ENCODE measurements around the gene ZBTB42.

The ZBTB42 gene

DNA sequence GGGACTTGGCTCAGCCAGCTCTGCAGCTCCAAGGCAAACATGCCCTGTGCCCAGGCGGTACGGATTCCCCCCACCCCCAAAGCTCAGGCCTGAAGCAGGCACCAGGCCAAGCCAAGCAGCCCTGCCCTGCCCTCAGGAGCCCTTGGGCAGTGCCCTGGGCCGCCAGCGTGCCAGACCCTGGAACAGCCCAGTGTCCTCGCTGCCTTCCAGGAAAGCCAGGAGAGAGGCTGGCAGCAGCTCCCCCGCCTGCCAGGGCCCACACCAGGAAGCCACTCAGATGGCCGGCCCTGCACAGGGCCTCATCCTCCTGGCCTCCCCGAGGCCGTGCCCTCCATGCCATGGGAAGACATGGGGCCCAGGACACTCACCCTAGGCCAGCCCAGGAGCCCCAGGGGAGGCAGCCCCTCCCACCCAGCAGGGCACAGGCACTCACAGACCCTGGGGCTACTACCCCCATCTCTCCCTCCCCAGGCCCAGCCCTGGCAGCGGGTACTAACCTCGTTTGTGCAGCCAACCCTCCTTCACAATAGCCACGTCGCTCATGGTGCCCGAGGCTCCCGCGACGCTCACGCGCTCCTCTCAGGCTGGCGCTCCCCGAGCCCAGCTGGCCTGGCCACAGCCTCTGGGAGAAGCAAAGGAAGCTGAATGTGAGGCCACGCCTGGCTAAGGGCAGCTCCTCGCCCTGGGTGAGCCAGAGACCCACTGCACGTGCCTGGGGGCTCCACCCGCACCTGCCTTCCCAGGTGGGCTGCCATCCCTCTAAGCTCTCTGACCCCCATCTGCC is 8.6 kb upstream of the ZBTB42 start:
- Histone ChIP-seq H3K9me3 (ENCODE audit: control insufficient read depth, insufficient read depth, low read depth, low read length) (no peaks in the 10 kb centered on the region), H3K4me3 (ENCODE audit: low read depth, low read length) (no peak overlapping the region), H3K27ac (ENCODE audit: extremely low read depth, low read depth, low read length) (no peak overlapping the region), H3K4me1 (ENCODE audit: control insufficient read depth, insufficient read depth, low read length) (peaks cover 10% of the 10 kb centered on the region), H3K36me3 (ENCODE audit: control insufficient read depth in 2 of 2, insufficient read depth in 1 of 2, low read length in 2 of 2) (peaks cover 0 to 62% of the 10 kb centered on the region in 2 experiments; a peak in 1 of 3 replicates)
- ChIA-PET CTCF (interaction anchor here (1.8 kb wide), 1 partner anchor 23 kb away, joined by 6 read pairs; no protein-coding TSS in a partner anchor), POLR2A (interaction anchor here (0.6 to 2.0 kb wide), 4 partner anchors 9 to 1128 kb away, joined by 3 to 14 read pairs (median 4); partner anchors contain the start of gene ZBTB42)
- TF ChIP-seq ZIC2 (tag by site-specific recombination; IDR thresholded peaks at IDR 0.05), result peak; percentile 46
- no peak for TF ChIP-seq ZNF596 (tag by site-specific recombination; IDR thresholded peaks at IDR 0.05)
- TF ChIP-seq ZNF23 (tag by site-specific recombination; IDR thresholded peaks at IDR 0.05; ENCODE audit: borderline replicate concordance), result no peak
- no peak for TF ChIP-seq ZNF830 (tag by site-specific recombination; IDR thresholded peaks at IDR 0.05; ENCODE audit: low read depth)
- TF ChIP-seq, protein P1, sequence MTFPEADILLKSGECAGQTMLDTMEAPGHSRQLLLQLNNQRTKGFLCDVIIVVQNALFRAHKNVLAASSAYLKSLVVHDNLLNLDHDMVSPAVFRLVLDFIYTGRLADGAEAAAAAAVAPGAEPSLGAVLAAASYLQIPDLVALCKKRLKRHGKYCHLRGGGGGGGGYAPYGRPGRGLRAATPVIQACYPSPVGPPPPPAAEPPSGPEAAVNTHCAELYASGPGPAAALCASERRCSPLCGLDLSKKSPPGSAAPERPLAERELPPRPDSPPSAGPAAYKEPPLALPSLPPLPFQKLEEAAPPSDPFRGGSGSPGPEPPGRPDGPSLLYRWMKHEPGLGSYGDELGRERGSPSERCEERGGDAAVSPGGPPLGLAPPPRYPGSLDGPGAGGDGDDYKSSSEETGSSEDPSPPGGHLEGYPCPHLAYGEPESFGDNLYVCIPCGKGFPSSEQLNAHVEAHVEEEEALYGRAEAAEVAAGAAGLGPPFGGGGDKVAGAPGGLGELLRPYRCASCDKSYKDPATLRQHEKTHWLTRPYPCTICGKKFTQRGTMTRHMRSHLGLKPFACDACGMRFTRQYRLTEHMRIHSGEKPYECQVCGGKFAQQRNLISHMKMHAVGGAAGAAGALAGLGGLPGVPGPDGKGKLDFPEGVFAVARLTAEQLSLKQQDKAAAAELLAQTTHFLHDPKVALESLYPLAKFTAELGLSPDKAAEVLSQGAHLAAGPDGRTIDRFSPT (tag by site-specific recombination; IDR thresholded peaks at IDR 0.05), result peak; percentile 79; the same call in 1 of the 2 replicates
- no peak for TF ChIP-seq ZNF621 (tag by site-specific recombination; IDR thresholded peaks at IDR 0.05)
- TF ChIP-seq, protein P2, sequence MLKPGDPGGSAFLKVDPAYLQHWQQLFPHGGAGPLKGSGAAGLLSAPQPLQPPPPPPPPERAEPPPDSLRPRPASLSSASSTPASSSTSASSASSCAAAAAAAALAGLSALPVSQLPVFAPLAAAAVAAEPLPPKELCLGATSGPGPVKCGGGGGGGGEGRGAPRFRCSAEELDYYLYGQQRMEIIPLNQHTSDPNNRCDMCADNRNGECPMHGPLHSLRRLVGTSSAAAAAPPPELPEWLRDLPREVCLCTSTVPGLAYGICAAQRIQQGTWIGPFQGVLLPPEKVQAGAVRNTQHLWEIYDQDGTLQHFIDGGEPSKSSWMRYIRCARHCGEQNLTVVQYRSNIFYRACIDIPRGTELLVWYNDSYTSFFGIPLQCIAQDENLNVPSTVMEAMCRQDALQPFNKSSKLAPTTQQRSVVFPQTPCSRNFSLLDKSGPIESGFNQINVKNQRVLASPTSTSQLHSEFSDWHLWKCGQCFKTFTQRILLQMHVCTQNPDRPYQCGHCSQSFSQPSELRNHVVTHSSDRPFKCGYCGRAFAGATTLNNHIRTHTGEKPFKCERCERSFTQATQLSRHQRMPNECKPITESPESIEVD (tag by site-specific recombination; IDR thresholded peaks at IDR 0.05), result no peak

DNA sequence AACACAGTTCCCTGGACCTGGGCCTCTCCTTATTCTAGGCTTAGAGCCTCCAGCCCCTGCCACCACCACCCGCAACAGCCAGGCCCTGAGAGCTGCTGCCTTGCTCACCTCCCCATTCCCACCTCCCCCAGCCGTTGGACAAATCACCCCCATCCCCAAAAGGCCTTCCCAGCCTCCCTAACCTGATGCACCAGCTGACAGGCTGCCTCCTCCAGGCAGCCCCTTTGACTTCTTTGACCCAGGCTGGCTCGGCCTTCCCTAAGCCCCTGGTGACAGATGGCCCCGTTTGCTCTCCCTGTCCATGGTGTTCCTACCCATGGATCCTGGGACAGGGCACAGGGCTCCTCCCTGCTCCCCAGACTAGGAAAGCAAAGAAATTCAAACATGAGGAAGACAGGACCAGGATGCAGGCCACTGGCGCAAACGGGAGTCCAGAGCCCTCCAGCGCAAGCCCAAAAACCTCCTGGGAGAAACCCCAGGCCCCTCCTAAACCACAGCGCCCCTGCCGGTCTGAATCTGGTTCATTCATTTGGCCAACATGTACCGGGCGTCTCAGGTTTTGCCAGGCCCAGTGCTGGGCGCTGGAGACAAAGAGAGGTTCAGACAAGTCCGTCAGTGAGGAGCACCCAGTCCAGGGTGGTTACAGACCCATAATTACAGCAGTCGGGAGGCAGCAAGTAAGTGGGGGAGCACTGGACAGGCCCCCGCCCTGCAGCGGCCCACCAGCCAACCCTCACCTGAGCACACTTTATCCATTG is 7.8 kb upstream of the ZBTB42 start:
- Histone ChIP-seq H3K9me3 (ENCODE audit: control insufficient read depth, insufficient read depth, low read depth, low read length) (no peaks in the 10 kb centered on the region), H3K36me3 (ENCODE audit: control insufficient read depth in 2 of 2, insufficient read depth in 1 of 2, low read length in 2 of 2) (peaks cover 0 to 53% of the 10 kb centered on the region in 2 experiments; a peak in 1 of 3 replicates), H3K4me1 (ENCODE audit: control insufficient read depth, insufficient read depth, low read length) (peaks cover 10% of the 10 kb centered on the region), H3K4me3 (ENCODE audit: low read depth, low read length) (no peak overlapping the region), H3K27ac (ENCODE audit: extremely low read depth, low read depth, low read length) (no peak overlapping the region)
- no peak for TF ChIP-seq ZSCAN30 (tag by site-specific recombination; IDR thresholded peaks at IDR 0.05)
- TF ChIP-seq, protein P3, sequence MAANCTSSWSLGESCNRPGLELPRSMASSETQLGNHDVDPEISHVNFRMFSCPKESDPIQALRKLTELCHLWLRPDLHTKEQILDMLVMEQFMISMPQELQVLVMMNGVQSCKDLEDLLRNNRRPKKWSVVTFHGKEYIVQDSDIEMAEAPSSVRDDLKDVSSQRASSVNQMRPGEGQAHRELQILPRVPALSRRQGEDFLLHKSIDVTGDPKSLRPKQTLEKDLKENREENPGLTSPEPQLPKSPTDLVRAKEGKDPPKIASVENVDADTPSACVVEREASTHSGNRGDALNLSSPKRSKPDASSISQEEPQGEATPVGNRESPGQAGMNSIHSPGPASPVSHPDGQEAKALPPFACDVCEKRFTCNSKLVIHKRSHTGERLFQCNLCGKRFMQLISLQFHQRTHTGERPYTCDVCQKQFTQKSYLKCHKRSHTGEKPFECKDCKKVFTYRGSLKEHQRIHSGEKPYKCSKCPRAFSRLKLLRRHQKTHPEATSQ (tag by site-specific recombination; IDR thresholded peaks at IDR 0.05), result no peak
- TF ChIP-seq ZNF391 (tag by site-specific recombination; IDR thresholded peaks at IDR 0.05; ENCODE audit: borderline replicate concordance, low read depth), result no peak
- TF ChIP-seq, protein P4, sequence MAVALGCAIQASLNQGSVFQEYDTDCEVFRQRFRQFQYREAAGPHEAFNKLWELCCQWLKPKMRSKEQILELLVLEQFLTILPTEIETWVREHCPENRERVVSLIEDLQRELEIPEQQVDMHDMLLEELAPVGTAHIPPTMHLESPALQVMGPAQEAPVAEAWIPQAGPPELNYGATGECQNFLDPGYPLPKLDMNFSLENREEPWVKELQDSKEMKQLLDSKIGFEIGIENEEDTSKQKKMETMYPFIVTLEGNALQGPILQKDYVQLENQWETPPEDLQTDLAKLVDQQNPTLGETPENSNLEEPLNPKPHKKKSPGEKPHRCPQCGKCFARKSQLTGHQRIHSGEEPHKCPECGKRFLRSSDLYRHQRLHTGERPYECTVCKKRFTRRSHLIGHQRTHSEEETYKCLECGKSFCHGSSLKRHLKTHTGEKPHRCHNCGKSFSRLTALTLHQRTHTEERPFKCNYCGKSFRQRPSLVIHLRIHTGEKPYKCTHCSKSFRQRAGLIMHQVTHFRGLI (tag by site-specific recombination; IDR thresholded peaks at IDR 0.05), result no peak
- no peak for TF ChIP-seq ZNF10 (tag by site-specific recombination; IDR thresholded peaks at IDR 0.05)
- TF ChIP-seq, protein P1 (tag by site-specific recombination; IDR thresholded peaks at IDR 0.05), result no peak
- no peak for TF ChIP-seq ZNF544 (tag by site-specific recombination; IDR thresholded peaks at IDR 0.05)
- TF ChIP-seq ZNF792 (tag by site-specific recombination; IDR thresholded peaks at IDR 0.05), result no peak
- no peak for TF ChIP-seq ZNF785 (tag by site-specific recombination; IDR thresholded peaks at IDR 0.05)
- TF ChIP-seq ZNF791 (tag by site-specific recombination; IDR thresholded peaks at IDR 0.05), result no peak
- TF ChIP-seq KLF9 (tag by site-specific recombination; IDR thresholded peaks at IDR 0.05; ENCODE audit: low read depth), result no peak
- no peak for TF ChIP-seq ZNF560 (tag by site-specific recombination; IDR thresholded peaks at IDR 0.05; ENCODE audit: borderline replicate concordance)
- TF ChIP-seq EGR2 (tag by site-specific recombination; IDR thresholded peaks at IDR 0.05; ENCODE audit: low read depth), result no peak
- TF ChIP-seq, protein P5, sequence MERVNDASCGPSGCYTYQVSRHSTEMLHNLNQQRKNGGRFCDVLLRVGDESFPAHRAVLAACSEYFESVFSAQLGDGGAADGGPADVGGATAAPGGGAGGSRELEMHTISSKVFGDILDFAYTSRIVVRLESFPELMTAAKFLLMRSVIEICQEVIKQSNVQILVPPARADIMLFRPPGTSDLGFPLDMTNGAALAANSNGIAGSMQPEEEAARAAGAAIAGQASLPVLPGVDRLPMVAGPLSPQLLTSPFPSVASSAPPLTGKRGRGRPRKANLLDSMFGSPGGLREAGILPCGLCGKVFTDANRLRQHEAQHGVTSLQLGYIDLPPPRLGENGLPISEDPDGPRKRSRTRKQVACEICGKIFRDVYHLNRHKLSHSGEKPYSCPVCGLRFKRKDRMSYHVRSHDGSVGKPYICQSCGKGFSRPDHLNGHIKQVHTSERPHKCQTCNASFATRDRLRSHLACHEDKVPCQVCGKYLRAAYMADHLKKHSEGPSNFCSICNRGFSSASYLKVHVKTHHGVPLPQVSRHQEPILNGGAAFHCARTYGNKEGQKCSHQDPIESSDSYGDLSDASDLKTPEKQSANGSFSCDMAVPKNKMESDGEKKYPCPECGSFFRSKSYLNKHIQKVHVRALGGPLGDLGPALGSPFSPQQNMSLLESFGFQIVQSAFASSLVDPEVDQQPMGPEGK (tag by site-specific recombination; IDR thresholded peaks at IDR 0.05), result no peak
- ChIA-PET POLR2A (interaction anchor here (1.7 kb wide), 1 partner anchor 24 kb away, joined by 5 read pairs; no protein-coding TSS in a partner anchor), CTCF (interaction anchor here (1.8 kb wide), 1 partner anchor 24 kb away, joined by 6 read pairs; no protein-coding TSS in a partner anchor)

Measured in HEK293 (cell line).